HepG2 (cell line): Measurements from ENCODE around the gene TMEM218. TPM values are rescaled to one million over a fixed set of nuclear protein-coding genes. Genes with fewer than 3 reads are reported as not detected.
A peak's percentile ranks its signal among the peaks of the same experiment; 100 is the strongest.

ENCODE experiments used
- ATF1 ChIP-seq: IDR thresholded peaks from 2 replicates; pipeline ENCODE4 v1.6.1; 2016; ENCODE audit warnings: mild to moderate bottlenecking, control low read depth
- ELF1 ChIP-seq: sonication (generic); formaldehyde crosslinking; IDR thresholded peaks from 2 replicates; pipeline ENCODE4 v1.4.0; 2020; ENCODE audit warnings: missing genetic modification reagents
- FOXK1 ChIP-seq: sonication (generic); formaldehyde crosslinking; IDR thresholded peaks from 2 replicates; pipeline ENCODE4 v1.4.0; 2020; ENCODE audit warnings: low read depth, missing genetic modification reagents, borderline replicate concordance
- GPN1 ChIP-seq: sonication (generic); formaldehyde crosslinking; IDR thresholded peaks from 2 replicates; pipeline ENCODE4 v1.5.1; 2020; ENCODE audit warnings: missing genetic modification reagents, borderline replicate concordance
- HDAC2 ChIP-seq: sonication (generic); formaldehyde crosslinking; IDR thresholded peaks from 2 replicates; pipeline ENCODE4 v1.4.0; 2020; ENCODE audit warnings: missing genetic modification reagents
- NR2F1 ChIP-seq, 2 experiments: fragments of 450-650 bp in 1 of 2; formaldehyde crosslinking in 1 of 2; IDR thresholded peaks; 2 replicates each; pipeline versions ENCODE4 v1.5.0 to v1.6.1; 2016 to 2020; ENCODE audit warnings: mild to moderate bottlenecking in 1 of 2, missing compliant biosample characterization in 1 of 2, missing genetic modification reagents in 1 of 2, moderate library complexity in 1 of 2
- PRPF4 ChIP-seq: fragments of 200-400 bp; formaldehyde crosslinking; IDR thresholded peaks from 2 replicates; pipeline ENCODE4 v1.6.1; 2016; ENCODE audit warnings: low read length, low read depth; ENCODE audit not compliant: poor library complexity, severe bottlenecking
- ZNF143 ChIP-seq: sonication (generic); formaldehyde crosslinking; IDR thresholded peaks from 2 replicates; pipeline ENCODE4 v1.4.0; 2020; ENCODE audit warnings: missing genetic modification reagents
- ZNF17 ChIP-seq: sonication (generic); formaldehyde crosslinking; IDR thresholded peaks from 2 replicates; pipeline ENCODE4 v1.5.0; 2020; ENCODE audit warnings: mild to moderate bottlenecking, missing genetic modification reagents
- ZNF251 ChIP-seq: sonication (generic); formaldehyde crosslinking; IDR thresholded peaks from 2 replicates; pipeline ENCODE4 v1.9.0; 2021; ENCODE audit warnings: mild to moderate bottlenecking, missing genetic modification reagents
- ZNF263 ChIP-seq: sonication (generic); formaldehyde crosslinking; IDR thresholded peaks from 2 replicates; pipeline ENCODE4 v1.4.0; 2020; ENCODE audit warnings: missing genetic modification reagents
- ZSCAN30 ChIP-seq: sonication (generic); formaldehyde crosslinking; IDR thresholded peaks from 2 replicates; pipeline ENCODE4 v1.5.0; 2020; ENCODE audit warnings: mild to moderate bottlenecking, missing genetic modification reagents
- polyA plus RNA-seq, 8 experiments: library from polyadenylated mRNA; depleted of rRNA in 3 of 8; stranded (reverse) in 7 of 8; unstranded in 1 of 8; fragments of >200 nt; fragmentation: Illumina TruSeq in 4 of 8; extraction: Trizol in 4 of 8; gene quantifications; 2 replicates each; pipeline versions ENCODE4 v1.2.1 to v1.2.3, GENCODE V29; 2011 to 2016; ENCODE audit warnings: low read depth in 4 of 8, missing spikeins in 1 of 8, mixed read lengths in 1 of 8; ENCODE audit not compliant: insufficient read depth in 1 of 8
- total RNA-seq, 5 experiments: library from RNA; depleted of rRNA; stranded (reverse); fragments of >200 nt; fragmentation: Illumina TruSeq; extraction: Trizol; gene quantifications; 2 replicates each; pipeline ENCODE4 v1.2.3, GENCODE V29; 2016; ENCODE audit warnings: low read depth in 1 of 5
- TF ChIP-seq, protein P1 (sequence below): sonication (generic); formaldehyde crosslinking; IDR thresholded peaks from 2 replicates; pipeline ENCODE4 v1.4.0; 2020; ENCODE audit warnings: low read depth, missing genetic modification reagents
- TF ChIP-seq, protein P2 (sequence below): sonication (generic); formaldehyde crosslinking; IDR thresholded peaks from 2 replicates; pipeline ENCODE4 v1.8.0; 2022; ENCODE audit warnings: missing genetic modification reagents, low read depth, mild to moderate bottlenecking, borderline replicate concordance
- TF ChIP-seq, protein P3 (sequence below): sonication (generic); formaldehyde crosslinking; IDR thresholded peaks from 2 replicates; pipeline ENCODE4 v1.8.0; 2022; ENCODE audit warnings: mild to moderate bottlenecking, missing genetic modification reagents, moderate library complexity
- TF ChIP-seq, protein P4 (sequence below): sonication (generic); formaldehyde crosslinking; IDR thresholded peaks from 2 replicates; pipeline ENCODE4 v1.5.0; 2020; ENCODE audit warnings: mild to moderate bottlenecking, low read depth, missing genetic modification reagents, borderline replicate concordance
- TF ChIP-seq, protein P5 (sequence below): sonication (generic); formaldehyde crosslinking; IDR thresholded peaks from 2 replicates; pipeline ENCODE4 v1.4.0; 2020; ENCODE audit warnings: mild to moderate bottlenecking, low read depth, missing genetic modification reagents
- TF ChIP-seq, protein P6 (sequence below): sonication (generic); formaldehyde crosslinking; IDR thresholded peaks from 2 replicates; pipeline ENCODE4 v1.4.0; 2020; ENCODE audit warnings: missing genetic modification reagents, mild to moderate bottlenecking, borderline replicate concordance

Gene TMEM218
- total and polyA plus RNA-seq, 2 of the 13 experiments (the other 11 are each of a cell fraction or from before 2014, with no cell fraction given), result 11.8 to 14.0 TPM

DNA sequence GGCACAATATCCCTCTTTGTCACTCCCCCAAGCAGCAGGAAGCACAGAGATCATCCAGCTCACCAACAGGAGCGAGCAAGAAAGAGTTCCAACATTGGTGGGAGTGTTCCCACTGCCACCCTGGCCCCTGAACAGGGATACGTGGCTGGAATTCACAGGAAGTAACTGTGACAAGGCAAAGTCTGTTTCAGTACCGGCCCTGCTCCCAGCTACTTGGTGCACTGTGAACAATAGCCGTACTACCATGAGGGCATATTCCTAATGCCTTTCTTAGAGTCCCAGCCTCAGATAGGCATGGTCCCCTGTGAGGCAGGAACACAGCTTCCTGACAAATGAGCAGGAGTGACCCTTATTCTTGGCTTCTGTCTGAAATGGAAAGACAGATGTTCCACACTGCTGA lies 50.1 kb downstream of the TMEM218 start (continued):
- TF ChIP-seq FOXK1 (CRISPR knock-in tag) (no peak), ZNF17 (no peak), ZNF263 (CRISPR knock-in tag) (0 out of 2 replicates have a peak, but pooled peaks have one; percentile 18), ATF1 (CRISPR knock-in tag) (no peak), ZNF251 (CRISPR knock-in tag) (no peak), ELF1 (CRISPR knock-in tag) (no peak), PRPF4 (no peak), HDAC2 (CRISPR knock-in tag) (peak; percentile 18; the same call in 1 of the 2 replicates), ZNF143 (CRISPR knock-in tag) (no peak), NR2F1 (CRISPR knock-in tag; IDR thresholded peaks at IDR 0.05) (no peak), ZSCAN30 (CRISPR knock-in tag) (no peak), GPN1 (CRISPR knock-in tag) (no peak)
- TF ChIP-seq, protein P1, sequence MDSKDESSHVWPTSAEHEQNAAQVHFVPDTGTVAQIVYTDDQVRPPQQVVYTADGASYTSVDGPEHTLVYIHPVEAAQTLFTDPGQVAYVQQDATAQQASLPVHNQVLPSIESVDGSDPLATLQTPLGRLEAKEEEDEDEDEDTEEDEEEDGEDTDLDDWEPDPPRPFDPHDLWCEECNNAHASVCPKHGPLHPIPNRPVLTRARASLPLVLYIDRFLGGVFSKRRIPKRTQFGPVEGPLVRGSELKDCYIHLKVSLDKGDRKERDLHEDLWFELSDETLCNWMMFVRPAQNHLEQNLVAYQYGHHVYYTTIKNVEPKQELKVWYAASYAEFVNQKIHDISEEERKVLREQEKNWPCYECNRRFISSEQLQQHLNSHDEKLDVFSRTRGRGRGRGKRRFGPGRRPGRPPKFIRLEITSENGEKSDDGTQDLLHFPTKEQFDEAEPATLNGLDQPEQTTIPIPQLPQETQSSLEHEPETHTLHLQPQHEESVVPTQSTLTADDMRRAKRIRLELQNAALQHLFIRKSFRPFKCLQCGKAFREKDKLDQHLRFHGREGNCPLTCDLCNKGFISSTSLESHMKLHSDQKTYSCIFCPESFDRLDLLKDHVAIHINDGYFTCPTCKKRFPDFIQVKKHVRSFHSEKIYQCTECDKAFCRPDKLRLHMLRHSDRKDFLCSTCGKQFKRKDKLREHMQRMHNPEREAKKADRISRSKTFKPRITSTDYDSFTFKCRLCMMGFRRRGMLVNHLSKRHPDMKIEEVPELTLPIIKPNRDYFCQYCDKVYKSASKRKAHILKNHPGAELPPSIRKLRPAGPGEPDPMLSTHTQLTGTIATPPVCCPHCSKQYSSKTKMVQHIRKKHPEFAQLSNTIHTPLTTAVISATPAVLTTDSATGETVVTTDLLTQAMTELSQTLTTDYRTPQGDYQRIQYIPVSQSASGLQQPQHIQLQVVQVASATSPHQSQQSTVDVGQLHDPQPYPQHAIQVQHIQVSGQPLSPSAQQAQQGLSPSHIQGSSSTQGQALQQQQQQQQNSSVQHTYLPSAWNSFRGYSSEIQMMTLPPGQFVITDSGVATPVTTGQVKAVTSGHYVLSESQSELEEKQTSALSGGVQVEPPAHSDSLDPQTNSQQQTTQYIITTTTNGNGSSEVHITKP (CRISPR knock-in tag), result peak; percentile 73; the same call in 1 of the 2 replicates
- TF ChIP-seq, protein P2, sequence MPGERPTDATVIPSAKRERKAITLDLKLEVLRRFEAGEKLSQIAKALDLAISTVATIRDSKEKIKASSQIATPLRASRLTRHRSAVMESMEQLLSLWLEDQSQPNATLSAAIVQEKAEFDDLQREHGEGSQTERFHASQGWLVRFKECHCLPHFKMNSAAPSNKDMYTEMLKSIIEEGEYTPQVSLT, result no peak
- TF ChIP-seq, protein P3, sequence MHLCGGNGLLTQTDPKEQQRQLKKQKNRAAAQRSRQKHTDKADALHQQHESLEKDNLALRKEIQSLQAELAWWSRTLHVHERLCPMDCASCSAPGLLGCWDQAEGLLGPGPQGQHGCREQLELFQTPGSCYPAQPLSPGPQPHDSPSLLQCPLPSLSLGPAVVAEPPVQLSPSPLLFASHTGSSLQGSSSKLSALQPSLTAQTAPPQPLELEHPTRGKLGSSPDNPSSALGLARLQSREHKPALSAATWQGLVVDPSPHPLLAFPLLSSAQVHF (CRISPR knock-in tag), result no peak
- TF ChIP-seq, protein P4, sequence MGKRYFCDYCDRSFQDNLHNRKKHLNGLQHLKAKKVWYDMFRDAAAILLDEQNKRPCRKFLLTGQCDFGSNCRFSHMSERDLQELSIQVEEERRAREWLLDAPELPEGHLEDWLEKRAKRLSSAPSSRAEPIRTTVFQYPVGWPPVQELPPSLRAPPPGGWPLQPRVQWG (CRISPR knock-in tag), result no peak
- TF ChIP-seq, protein P5, sequence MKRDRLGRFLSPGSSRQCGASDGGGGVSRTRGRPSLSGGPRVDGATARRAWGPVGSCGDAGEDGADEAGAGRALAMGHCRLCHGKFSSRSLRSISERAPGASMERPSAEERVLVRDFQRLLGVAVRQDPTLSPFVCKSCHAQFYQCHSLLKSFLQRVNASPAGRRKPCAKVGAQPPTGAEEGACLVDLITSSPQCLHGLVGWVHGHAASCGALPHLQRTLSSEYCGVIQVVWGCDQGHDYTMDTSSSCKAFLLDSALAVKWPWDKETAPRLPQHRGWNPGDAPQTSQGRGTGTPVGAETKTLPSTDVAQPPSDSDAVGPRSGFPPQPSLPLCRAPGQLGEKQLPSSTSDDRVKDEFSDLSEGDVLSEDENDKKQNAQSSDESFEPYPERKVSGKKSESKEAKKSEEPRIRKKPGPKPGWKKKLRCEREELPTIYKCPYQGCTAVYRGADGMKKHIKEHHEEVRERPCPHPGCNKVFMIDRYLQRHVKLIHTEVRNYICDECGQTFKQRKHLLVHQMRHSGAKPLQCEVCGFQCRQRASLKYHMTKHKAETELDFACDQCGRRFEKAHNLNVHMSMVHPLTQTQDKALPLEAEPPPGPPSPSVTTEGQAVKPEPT, result no peak
- TF ChIP-seq, protein P6, sequence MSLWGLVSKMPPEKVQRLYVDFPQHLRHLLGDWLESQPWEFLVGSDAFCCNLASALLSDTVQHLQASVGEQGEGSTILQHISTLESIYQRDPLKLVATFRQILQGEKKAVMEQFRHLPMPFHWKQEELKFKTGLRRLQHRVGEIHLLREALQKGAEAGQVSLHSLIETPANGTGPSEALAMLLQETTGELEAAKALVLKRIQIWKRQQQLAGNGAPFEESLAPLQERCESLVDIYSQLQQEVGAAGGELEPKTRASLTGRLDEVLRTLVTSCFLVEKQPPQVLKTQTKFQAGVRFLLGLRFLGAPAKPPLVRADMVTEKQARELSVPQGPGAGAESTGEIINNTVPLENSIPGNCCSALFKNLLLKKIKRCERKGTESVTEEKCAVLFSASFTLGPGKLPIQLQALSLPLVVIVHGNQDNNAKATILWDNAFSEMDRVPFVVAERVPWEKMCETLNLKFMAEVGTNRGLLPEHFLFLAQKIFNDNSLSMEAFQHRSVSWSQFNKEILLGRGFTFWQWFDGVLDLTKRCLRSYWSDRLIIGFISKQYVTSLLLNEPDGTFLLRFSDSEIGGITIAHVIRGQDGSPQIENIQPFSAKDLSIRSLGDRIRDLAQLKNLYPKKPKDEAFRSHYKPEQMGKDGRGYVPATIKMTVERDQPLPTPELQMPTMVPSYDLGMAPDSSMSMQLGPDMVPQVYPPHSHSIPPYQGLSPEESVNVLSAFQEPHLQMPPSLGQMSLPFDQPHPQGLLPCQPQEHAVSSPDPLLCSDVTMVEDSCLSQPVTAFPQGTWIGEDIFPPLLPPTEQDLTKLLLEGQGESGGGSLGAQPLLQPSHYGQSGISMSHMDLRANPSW, result no peak
